Iris pigment epithelial cell (primary cell): ENCODE results near the gene LAIR1.
"Not testable (repeated sequence)": the region's sequence is repeated elsewhere in the genome, so short reads cannot be mapped to it uniquely, and the experiment has no call there.

Source experiments
- DNase-seq: peaks from one replicate; pipeline ENCODE4 v3.0.0-alpha.2; 2011; ENCODE audit warnings: low read depth

LAIR1 gene

DNA sequence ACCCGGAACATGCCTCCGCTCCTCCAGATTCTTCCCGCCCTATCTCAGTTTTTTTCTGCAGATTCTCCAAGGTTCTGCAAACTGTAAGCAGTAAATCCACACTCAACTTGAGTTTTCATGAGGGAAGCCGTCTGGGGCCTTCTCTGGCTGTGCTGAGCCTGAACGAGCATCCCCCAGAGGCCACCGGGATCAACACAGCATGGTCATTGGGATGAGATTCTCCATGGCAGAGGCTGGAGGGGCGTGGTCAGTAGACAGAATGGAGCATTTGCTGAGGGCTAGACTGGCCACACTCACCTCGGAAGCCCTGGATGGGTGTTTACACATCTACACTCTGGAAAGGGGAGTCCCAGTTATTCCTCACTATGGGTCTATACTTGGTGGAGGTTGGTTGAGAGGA, 23.4 kb downstream of the LAIR1 start:
- DNase-seq = no peak

DNA sequence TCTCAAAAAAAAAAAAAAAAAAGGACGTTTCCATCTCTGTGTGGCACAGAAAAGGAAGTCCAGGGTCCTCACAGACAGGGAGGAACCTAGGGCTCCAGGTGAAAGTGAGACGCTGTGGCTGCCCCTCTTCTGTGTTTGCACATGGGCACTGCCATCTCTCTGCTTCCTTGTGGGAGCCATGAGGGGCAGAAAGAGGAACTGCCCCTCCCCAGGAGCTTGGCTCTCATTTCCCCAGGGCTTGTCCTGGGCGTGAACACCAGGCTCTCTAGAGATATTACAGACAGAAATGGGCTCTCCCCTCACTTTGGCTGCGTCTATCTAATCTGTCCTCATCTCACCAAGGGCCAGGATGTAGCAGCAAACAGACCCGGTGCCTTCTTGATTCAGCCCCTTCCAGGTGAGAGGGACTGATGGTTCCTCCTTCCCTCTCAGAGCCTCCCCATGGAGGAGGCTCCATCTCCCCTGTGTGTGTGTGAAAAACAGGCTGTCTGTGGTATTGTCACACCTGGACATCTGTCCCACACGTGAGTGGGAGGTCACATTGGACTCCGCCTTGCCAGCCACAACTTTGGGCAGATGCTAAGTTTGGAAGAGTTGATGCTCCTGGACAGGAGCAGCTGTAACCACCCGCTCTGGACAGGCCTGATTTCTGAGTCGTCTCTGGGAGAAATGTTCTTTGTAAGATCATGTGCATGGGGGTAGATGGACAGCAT, 24.9 kb downstream of the LAIR1 start:
- DNase-seq = no peak

GRCh38 chr19:54338521-54338920, 26.2 kb downstream of the LAIR1 start:
- DNase-seq = no peak

DNA sequence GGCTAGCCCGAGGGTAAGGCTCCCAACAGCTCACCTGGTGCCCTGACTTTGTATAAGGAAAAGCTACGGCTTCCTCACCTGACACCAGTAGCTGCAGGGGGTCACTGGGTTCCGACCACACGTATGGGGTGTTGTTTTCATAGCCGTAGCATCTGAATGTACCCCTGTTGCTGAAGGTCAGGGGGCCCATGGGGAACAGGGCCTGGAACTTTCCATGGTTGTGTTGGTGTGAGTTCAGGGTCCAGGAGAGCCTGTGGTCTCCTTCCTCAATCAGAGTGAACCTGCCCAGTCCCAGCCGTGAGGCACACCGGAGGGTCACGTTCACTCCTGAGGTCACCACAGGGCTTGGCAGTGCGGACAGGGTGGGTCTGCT, 26.9 kb downstream of the LAIR1 start:
- DNase-seq = no peak

DNA sequence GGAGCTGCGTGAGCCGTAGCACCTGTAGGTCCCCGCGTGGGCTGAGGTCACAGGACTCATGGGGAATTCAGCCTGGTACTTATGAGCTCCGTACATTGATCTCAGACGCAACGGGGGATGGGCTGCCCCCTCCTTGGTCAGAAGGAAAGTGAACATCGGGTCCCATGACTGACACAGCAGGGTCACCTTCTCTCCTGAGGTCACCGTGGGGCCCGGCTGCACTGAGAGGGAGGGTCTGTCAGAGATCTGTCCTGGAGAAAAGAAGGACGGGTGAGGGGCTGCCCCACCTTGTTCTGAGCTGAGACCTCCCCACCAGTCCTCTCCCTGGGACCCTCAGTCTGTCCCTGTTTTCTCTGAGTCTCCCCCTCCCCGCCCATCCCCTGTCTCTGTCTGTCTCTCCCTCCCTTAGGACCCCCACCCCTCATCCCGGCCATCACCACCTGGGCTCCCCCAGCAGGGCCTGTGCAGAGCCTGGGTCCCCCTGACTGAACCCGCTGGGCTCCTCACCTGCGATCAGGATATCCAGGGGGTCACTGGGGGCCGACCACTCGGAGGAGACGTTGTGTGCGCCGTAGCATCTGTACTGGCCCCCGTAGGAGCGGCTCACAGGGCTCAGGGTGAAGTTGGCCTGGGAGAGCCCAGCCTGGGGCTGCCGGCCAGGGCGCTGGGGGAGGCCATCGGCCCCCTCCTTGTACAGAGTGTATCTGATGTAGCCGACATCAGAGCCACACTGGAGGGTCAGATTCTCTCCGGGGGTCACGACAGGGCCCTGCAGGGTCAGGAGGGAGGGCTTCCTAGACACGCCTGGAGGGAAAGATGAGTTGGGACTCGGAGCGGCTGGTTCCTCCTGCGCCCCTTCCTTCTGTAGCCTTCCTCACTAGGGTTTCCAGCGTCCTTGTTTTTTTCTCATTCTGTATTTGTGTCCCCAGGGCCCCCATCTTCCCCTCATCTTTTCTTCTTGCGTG, 27.6 kb downstream of the LAIR1 start:
- no peak for DNase-seq

DNA sequence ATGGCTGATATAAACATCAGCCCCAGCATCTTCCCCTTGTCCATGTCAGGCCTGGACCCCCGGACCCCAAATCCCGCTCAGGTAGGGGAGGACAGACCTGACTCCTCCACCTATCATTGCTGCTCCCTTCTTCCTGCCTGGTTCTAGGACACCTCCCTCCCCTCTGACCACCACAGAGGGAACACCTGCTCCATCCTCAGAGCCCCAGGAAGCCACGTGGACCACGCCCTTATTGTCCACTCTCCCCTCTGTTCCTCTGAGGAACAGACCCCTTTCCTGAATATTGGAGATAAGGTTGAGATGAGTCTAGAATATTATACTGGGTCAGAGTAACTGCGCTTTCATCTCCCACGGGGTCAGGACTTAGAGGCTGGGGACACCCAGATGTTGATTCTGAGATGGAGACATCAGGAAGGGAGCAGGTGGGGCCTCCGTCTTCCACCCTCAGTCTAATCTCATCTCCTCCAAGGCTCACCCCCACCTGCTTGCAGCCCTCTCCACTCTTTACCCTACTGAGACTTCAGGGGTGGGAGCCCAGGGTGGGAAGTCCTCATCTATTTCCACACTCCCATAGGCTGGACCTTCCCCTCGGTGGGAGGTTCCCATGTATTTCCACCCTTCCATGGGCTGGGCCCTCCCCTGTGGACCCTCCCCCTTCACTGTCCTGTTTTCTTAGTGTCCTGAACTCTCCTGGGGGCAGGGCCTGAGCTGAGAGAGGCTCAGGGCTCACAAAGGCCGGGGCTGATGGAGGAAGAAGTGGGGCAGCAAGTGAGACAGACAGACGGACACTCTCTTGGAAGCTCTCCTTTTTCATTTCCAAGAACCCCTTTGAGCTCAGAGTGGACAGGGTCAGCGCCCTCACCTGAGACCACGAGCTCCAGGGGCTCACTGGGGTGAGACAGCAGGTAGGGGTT, 28.5 kb downstream of the LAIR1 start:
- no peak for DNase-seq

GRCh38 chr19:54335164-54335563, 29.6 kb downstream of the LAIR1 start:
- DNase-seq = no peak

- DNase-seq = no peak
These were observed 31.0 kb downstream of the LAIR1 start for GRCh38 chr19:54333586-54334298.

DNA sequence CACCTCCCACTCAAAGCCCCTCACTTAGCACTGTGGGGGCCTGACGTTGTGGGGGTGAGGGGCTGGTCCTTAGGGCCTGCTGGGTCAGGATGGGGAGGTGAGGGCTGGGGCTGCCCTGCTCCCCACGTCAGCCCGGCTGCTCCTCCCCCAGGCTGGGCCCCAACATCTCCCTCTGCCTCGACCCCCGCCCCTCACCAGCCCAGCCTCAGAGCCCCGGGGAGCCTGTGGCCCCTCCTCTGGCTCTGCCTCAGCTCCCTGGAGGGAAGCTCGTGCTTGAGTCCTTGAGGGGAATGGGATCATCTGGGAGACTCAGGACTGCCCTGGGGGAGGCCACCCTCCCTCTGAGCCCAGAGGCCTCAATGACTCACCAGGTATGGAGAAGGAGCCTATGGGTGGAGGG, 32.6 kb downstream of the LAIR1 start:
- DNase-seq = no peak

- DNase-seq = no peak
These were observed 33.1 kb downstream of the LAIR1 start for GRCh38 chr19:54331626-54332025.

DNA sequence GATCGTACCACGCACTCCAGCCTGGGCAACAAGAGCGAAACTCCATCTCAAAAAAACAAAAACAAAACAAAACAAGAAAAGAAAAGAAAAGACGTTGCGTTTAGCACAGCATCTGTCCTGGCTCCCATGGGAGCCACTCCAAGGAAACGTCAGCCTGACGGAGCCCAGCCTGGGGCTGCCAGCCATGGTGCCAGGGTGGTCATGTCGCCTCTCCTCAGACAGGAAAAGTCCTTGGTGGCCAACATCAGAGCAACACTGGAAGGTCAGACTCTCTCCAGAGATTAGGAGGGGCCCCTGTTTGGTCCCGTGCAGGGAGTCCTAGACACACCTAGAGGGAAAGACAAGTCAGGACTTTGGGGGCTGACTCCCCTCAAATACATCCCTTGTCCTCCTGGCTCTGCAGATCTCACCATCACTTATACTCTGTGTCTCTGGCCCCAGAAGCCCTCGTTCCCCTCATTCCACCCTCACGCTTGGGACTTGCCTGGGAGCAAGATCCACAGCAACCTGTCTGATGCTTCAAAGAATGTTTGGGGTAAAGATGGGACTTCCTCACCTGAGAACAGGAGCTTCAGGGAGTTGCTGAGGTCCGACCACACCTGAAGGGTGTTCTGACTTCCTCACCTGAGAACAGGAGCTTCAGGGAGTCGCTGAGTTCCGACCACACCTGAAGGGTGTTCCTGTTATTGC, 35.1 kb downstream of the LAIR1 start:
- DNase-seq = no peak

- not testable (repeated sequence) for DNase-seq
These were observed 36.0 kb downstream of the LAIR1 start for GRCh38 chr19:54328781-54329180.

- DNase-seq = no peak
These were observed 39.1 kb downstream of the LAIR1 start for GRCh38 chr19:54325631-54326030.

- peak; percentile 29 for DNase-seq
These were observed 39.5 kb downstream of the LAIR1 start for GRCh38 chr19:54325194-54325621.

DNA sequence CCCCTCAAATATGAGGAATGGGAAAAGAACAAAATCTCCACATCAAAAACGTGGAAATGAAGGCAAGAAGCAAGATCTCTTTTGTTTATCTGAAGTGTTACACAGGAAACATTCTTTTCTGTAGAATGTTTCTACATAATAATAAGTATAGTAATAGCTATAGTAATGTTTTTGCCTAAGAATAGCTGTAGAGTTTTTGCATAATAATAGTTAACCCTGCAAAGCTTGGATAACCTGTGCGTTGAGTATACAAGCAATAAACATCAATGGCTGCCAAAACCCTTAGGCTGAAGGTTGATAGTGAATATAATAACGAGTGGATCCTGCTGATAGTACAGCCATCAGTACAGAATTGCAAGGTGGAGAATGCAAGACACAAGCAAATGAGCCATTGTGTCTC, 40.7 kb downstream of the LAIR1 start:
- DNase-seq = no peak

GRCh38 chr19:54322934-54323333, 41.8 kb downstream of the LAIR1 start:
- DNase-seq = not testable (repeated sequence)

DNA sequence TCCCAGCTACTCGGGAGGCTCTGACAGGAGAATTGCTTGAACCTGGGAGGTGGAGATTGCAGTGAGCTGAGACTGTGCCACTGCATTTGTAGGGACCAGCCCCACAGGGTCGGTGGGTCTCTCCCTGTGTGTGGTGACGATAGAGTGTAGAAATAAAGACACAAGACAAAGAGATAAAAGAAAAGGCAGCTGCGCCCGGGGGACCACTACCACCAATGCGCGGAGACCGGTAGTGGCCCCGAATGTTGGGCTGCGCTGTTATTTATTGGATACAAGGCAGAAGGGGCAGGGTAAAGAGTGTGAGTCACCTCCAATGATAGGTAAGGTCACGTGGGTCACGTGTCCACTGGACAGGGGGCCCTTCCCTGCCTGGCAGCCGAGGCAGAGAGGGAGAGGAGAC, 42.4 kb downstream of the LAIR1 start:
- not testable (repeated sequence) for DNase-seq

GRCh38 chr19:54319892-54320670, 44.6 kb downstream of the LAIR1 start:
- DNase-seq = no peak

GRCh38 chr19:54319049-54319448, 45.7 kb downstream of the LAIR1 start:
- DNase-seq = no peak

DNA sequence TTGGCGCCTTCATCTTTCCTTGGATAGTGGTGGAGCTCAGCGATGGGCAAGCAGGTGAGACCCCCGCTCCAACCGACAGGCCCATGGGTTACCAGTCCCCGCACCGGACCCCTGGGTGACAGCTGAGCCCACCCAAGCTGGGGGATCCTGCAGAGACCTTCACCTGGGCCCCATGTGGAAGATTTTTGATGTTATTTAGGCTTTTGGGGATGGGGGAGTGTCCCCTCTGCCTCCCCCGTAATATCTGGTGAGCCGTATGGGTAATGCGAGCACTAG, 46.8 kb downstream of the LAIR1 start:
- DNase-seq = no peak
